GM23338 (cell line): Measurements from ENCODE around the gene CDKN1A.

Experiments
- CTCF ChIP-seq, 2 experiments: fragments of 200-600 bp in 1 of 2; sonication (generic) in 1 of 2; conservative IDR thresholded peaks; 2 replicates each; pipeline versions ENCODE4 v1.5.1 to v1.6.1; 2016 to 2017; ENCODE audit warnings: antibody characterized with exemption in 2 of 2, low read depth in 2 of 2, mild to moderate bottlenecking in 2 of 2, moderate library complexity in 1 of 2
- EZH2 ChIP-seq: fragments of 200-600 bp; sonication (generic); IDR thresholded peaks from one replicate; pipeline ENCODE4 v1.8.0; 2017; ENCODE audit warnings: antibody characterized with exemption, mild to moderate bottlenecking, low read depth; ENCODE audit not compliant: unreplicated experiment
- EZH2phosphoT487 ChIP-seq: fragments of 200-600 bp; sonication (generic); IDR thresholded peaks from one replicate; pipeline ENCODE4 v1.8.1; 2018; ENCODE audit warnings: antibody characterized with exemption; ENCODE audit not compliant: unreplicated experiment
- JUNB ChIP-seq: IDR thresholded peaks from one replicate; pipeline ENCODE4 v1.6.1; 2016; ENCODE audit warnings: antibody characterized with exemption; ENCODE audit not compliant: unreplicated experiment
- POLR2AphosphoS5 ChIP-seq: IDR thresholded peaks from 2 replicates; pipeline ENCODE4 v1.6.1; 2016; ENCODE audit warnings: antibody characterized with exemption, low read depth
- REST ChIP-seq: IDR thresholded peaks from one replicate; pipeline ENCODE4 v1.6.1; 2018; ENCODE audit warnings: antibody characterized with exemption; ENCODE audit not compliant: unreplicated experiment

GRCh38 chr6:36692220-36692619 lies 13.7 kb downstream of the CDKN1A start:
- no peak for TF ChIP-seq CTCF (conservative IDR thresholded peaks at IDR 0.05; ENCODE audit: low read depth in 2 of 2)
- no peak for TF ChIP-seq EZH2phosphoT487
- no peak for TF ChIP-seq JUNB
- TF ChIP-seq POLR2AphosphoS5 = no peak
- no peak for TF ChIP-seq EZH2
- TF ChIP-seq REST = no peak
